ENCODE results near the gene CRYZL1.

CRYZL1 gene

GRCh38 chr21:33558777-33559421 lies 82.6 kb downstream of the CRYZL1 start:
- no peak for TF ChIP-seq CTCF (IDR thresholded peaks at IDR 0.05)
- no peak overlapping the region for H3K27ac ChIP-seq
- no peak overlapping the region for H3K4me3 ChIP-seq
- peaks cover 0 to 20% (median 11%) of the 10 kb centered on the region in 4 donors for H3K4me1 ChIP-seq
- DNase-seq = no peak
- no peaks in the 10 kb centered on the region for H3K27me3 ChIP-seq
- H3K9me3 ChIP-seq = no peaks in the 10 kb centered on the region
- peaks cover 68 to 90% (median 79%) of the 10 kb centered on the region in 3 donors for H3K36me3 ChIP-seq
- intact Hi-C loops (cut with DNase I; ENCODE audit: low total_unique reads) = no loop called here

- Histone ChIP-seq H3K27me3 (no peaks in the 10 kb centered on the region), H3K4me1 (peaks cover 0 to 20% (median 11%) of the 10 kb centered on the region in 4 donors), H3K27ac (no peak overlapping the region), H3K9me3 (no peaks in the 10 kb centered on the region), H3K4me3 (no peak overlapping the region), H3K36me3 (peaks cover 72 to 90% (median 90%) of the 10 kb centered on the region in 3 donors)
- no peak for TF ChIP-seq CTCF (IDR thresholded peaks at IDR 0.05)
- no peak for DNase-seq
- intact Hi-C loops (cut with DNase I; ENCODE audit: low total_unique reads) = no loop called here
Measured at GRCh38 chr21:33557447-33557846, 84.1 kb downstream of the CRYZL1 start.

- H3K36me3 ChIP-seq = peaks cover 83 to 95% (median 93%) of the 10 kb centered on the region in 3 donors
- no peak for TF ChIP-seq CTCF (IDR thresholded peaks at IDR 0.05)
- no peak overlapping the region for H3K4me3 ChIP-seq
- no peak for DNase-seq
- intact Hi-C loops (cut with DNase I; ENCODE audit: low total_unique reads) = no loop called here
- no peak overlapping the region for H3K27ac ChIP-seq
- H3K4me1 ChIP-seq = peaks cover 0 to 20% (median 11%) of the 10 kb centered on the region in 4 donors
- no peaks in the 10 kb centered on the region for H3K27me3 ChIP-seq
- no peaks in the 10 kb centered on the region for H3K9me3 ChIP-seq
Measured at GRCh38 chr21:33554982-33555344, 86.6 kb downstream of the CRYZL1 start.

GRCh38 chr21:33554236-33554981 lies 87.1 kb downstream of the CRYZL1 start:
- no peak for TF ChIP-seq CTCF (IDR thresholded peaks at IDR 0.05)
- no peak overlapping the region for H3K4me3 ChIP-seq

GRCh38 chr21:33552999-33553598 lies 88.4 kb downstream of the CRYZL1 start:
- intact Hi-C loops (cut with DNase I; ENCODE audit: low total_unique reads) = no loop called here
- Histone ChIP-seq H3K4me1 (peaks cover 0 to 24% (median 11%) of the 10 kb centered on the region in 4 donors), H3K36me3 (peaks cover 77 to 95% (median 91%) of the 10 kb centered on the region in 3 donors), H3K4me3 (no peak overlapping the region), H3K27me3 (no peaks in the 10 kb centered on the region), H3K9me3 (no peaks in the 10 kb centered on the region), H3K27ac (no peak overlapping the region)
- no peak for TF ChIP-seq CTCF (IDR thresholded peaks at IDR 0.05)
- DNase-seq = no peak

More at GRCh38 chr21:33554236-33554981, 87.1 kb downstream of the CRYZL1 start:
- DNase-seq = no peak
- Histone ChIP-seq H3K27ac (no peak overlapping the region), H3K36me3 (peaks cover 83 to 95% (median 92%) of the 10 kb centered on the region in 3 donors), H3K27me3 (no peaks in the 10 kb centered on the region), H3K4me1 (peaks cover 0 to 20% (median 11%) of the 10 kb centered on the region in 4 donors), H3K9me3 (no peaks in the 10 kb centered on the region)
- intact Hi-C loops (cut with DNase I; ENCODE audit: low total_unique reads) = no loop called here

Data from tibial artery (tissue), 4 donors.